ENCODE data around the gene PKMYT1.

DNA sequence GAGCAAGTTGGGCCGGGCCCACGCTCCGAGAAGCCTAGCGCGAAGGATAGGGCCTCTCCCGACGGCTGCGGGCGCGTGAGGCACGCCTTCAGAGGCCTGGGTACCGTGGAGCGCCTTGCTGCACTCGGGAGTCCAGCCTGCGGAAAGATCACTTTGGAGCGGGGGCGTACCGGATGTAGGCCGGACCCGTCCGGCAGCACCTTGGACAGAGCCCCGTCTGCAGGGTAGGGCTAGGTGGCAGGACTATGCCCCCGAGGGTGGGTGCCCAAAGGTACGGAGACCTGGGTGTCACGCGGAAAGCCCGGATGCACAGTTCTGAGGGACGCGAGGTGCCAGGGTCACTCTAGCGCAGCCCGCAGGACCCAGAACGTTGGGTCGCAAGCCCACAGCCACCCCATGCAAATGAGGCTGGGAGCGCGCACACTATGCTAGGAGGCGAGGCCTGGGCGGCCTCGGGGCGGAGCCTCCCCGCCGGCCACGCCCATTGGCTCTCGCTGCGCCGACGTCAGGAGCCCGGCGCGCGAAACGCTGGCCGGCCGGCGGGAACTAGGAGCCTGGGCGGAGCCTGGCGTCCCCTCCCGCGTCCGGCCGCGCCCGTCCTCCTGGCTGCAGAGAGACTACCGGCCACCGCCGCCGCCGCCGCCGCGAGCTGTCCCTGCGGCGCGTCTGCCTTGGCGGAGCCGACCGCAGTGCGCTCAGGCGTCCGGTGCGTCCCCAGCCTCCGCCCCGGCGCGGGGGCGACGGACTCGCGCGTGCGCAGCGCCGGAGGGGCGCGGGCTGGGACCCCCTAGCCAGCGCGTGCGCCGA, 11.3 kb downstream of the PKMYT1 start, which contains the start of gene PAQR4:
- TF ChIP-seq, protein P1, sequence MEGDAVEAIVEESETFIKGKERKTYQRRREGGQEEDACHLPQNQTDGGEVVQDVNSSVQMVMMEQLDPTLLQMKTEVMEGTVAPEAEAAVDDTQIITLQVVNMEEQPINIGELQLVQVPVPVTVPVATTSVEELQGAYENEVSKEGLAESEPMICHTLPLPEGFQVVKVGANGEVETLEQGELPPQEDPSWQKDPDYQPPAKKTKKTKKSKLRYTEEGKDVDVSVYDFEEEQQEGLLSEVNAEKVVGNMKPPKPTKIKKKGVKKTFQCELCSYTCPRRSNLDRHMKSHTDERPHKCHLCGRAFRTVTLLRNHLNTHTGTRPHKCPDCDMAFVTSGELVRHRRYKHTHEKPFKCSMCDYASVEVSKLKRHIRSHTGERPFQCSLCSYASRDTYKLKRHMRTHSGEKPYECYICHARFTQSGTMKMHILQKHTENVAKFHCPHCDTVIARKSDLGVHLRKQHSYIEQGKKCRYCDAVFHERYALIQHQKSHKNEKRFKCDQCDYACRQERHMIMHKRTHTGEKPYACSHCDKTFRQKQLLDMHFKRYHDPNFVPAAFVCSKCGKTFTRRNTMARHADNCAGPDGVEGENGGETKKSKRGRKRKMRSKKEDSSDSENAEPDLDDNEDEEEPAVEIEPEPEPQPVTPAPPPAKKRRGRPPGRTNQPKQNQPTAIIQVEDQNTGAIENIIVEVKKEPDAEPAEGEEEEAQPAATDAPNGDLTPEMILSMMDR (conservative IDR thresholded peaks at IDR 0.05 in 1 of 2, IDR thresholded peaks at IDR 0.05 in 1 of 2; ENCODE audit: extremely low read depth in 1 of 2, insufficient read depth in 1 of 2, low read depth in 1 of 2, low read length in 2 of 2) = no peak
- TF ChIP-seq EZH2 (IDR thresholded peaks at IDR 0.05; ENCODE audit: borderline replicate concordance, low read length) = no peak

Measured in mammary epithelial cell (primary cell).